ENCODE results near the gene TMEM205. TPM values are rescaled to one million over a fixed set of nuclear protein-coding genes. Genes with fewer than 3 reads are reported as not detected.

TMEM205 gene
- total and polyA plus RNA-seq, 2 of the 13 experiments (the other 11 are each of a cell fraction or from before 2014, with no cell fraction given): 45.5 to 98.7 TPM

DNA sequence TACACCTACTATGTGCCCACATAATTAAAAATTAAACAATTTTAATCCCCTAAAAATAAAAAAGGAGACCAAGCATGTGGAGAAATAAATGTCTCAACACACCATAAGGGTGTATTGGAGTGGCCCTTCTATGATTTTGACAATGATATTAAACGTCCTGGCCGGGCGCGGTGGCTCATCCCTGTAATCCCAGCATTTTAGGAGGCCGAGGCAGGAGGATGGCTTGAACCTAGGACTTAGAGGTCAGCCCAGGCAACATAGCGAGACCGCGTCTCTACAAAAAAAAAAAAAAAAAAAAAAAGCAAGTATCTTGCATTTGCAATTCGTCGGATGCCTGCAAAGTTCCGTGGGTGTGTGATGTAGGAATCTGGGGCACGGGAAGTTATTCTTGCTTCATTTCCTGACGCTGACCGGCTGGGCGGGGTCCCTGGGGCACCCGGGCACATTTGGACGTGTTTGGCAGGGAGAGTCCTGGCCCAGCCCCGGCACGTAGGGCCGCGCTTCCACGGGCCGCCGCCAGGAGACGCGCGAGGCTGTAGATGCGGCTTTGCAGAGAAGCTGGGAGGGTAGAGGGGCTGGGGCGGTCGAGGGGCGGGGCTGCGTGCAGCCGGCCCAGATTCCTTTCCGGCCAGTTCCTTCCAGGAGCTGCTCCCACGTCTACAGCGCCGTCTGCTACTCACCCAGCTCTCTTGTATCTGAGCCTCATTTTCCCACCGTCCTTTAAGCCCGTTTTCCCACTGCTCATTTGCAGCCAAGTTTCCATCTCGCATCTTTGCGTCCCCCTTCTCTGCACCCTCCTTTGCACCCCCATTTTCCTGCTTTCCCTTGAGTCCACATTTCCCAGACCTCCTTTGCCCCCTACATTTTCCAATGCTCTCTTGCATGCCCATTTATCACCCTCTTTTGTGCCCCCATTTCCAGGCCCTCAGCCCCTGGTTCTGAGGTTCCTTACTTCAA, 52.4 kb downstream of the TMEM205 start (continued):
- TF ChIP-seq, protein P1, sequence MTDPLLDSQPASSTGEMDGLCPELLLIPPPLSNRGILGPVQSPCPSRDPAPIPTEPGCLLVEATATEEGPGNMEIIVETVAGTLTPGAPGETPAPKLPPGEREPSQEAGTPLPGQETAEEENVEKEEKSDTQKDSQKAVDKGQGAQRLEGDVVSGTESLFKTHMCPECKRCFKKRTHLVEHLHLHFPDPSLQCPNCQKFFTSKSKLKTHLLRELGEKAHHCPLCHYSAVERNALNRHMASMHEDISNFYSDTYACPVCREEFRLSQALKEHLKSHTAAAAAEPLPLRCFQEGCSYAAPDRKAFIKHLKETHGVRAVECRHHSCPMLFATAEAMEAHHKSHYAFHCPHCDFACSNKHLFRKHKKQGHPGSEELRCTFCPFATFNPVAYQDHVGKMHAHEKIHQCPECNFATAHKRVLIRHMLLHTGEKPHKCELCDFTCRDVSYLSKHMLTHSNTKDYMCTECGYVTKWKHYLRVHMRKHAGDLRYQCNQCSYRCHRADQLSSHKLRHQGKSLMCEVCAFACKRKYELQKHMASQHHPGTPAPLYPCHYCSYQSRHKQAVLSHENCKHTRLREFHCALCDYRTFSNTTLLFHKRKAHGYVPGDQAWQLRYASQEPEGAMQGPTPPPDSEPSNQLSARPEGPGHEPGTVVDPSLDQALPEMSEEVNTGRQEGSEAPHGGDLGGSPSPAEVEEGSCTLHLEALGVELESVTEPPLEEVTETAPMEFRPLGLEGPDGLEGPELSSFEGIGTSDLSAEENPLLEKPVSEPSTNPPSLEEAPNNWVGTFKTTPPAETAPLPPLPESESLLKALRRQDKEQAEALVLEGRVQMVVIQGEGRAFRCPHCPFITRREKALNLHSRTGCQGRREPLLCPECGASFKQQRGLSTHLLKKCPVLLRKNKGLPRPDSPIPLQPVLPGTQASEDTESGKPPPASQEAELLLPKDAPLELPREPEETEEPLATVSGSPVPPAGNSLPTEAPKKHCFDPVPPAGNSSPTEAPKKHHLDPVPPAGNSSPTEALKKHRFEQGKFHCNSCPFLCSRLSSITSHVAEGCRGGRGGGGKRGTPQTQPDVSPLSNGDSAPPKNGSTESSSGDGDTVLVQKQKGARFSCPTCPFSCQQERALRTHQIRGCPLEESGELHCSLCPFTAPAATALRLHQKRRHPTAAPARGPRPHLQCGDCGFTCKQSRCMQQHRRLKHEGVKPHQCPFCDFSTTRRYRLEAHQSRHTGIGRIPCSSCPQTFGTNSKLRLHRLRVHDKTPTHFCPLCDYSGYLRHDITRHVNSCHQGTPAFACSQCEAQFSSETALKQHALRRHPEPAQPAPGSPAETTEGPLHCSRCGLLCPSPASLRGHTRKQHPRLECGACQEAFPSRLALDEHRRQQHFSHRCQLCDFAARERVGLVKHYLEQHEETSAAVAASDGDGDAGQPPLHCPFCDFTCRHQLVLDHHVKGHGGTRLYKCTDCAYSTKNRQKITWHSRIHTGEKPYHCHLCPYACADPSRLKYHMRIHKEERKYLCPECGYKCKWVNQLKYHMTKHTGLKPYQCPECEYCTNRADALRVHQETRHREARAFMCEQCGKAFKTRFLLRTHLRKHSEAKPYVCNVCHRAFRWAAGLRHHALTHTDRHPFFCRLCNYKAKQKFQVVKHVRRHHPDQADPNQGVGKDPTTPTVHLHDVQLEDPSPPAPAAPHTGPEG (CRISPR knock-in tag; IDR thresholded peaks at IDR 0.05): peak; percentile 25; the same call in 1 of the 2 replicates
- TF ChIP-seq, protein P2, sequence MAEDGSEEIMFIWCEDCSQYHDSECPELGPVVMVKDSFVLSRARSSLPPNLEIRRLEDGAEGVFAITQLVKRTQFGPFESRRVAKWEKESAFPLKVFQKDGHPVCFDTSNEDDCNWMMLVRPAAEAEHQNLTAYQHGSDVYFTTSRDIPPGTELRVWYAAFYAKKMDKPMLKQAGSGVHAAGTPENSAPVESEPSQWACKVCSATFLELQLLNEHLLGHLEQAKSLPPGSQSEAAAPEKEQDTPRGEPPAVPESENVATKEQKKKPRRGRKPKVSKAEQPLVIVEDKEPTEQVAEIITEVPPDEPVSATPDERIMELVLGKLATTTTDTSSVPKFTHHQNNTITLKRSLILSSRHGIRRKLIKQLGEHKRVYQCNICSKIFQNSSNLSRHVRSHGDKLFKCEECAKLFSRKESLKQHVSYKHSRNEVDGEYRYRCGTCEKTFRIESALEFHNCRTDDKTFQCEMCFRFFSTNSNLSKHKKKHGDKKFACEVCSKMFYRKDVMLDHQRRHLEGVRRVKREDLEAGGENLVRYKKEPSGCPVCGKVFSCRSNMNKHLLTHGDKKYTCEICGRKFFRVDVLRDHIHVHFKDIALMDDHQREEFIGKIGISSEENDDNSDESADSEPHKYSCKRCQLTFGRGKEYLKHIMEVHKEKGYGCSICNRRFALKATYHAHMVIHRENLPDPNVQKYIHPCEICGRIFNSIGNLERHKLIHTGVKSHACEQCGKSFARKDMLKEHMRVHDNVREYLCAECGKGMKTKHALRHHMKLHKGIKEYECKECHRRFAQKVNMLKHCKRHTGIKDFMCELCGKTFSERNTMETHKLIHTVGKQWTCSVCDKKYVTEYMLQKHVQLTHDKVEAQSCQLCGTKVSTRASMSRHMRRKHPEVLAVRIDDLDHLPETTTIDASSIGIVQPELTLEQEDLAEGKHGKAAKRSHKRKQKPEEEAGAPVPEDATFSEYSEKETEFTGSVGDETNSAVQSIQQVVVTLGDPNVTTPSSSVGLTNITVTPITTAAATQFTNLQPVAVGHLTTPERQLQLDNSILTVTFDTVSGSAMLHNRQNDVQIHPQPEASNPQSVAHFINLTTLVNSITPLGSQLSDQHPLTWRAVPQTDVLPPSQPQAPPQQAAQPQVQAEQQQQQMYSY (CRISPR knock-in tag; IDR thresholded peaks at IDR 0.05): no peak
- TF ChIP-seq ZNF574 (CRISPR knock-in tag; IDR thresholded peaks at IDR 0.05): peak; percentile 81
- no peak for TF ChIP-seq NBN (conservative IDR thresholded peaks at IDR 0.05)
- TF ChIP-seq RAD51 (IDR thresholded peaks at IDR 0.05; ENCODE audit: borderline replicate concordance): no peak
- TF ChIP-seq NCOA2 (CRISPR knock-in tag; IDR thresholded peaks at IDR 0.05): peak; percentile 33; the same call in 1 of the 2 replicates
- TF ChIP-seq ZBTB14 (CRISPR knock-in tag; IDR thresholded peaks at IDR 0.05): no peak
- TF ChIP-seq ZNF362 (CRISPR knock-in tag; IDR thresholded peaks at IDR 0.05; ENCODE audit: borderline replicate concordance): peak; percentile 80; the same call in 1 of the 2 replicates
- TF ChIP-seq ZNF235 (CRISPR knock-in tag; IDR thresholded peaks at IDR 0.05; ENCODE audit: borderline replicate concordance): no peak
- TF ChIP-seq ZNF572 (CRISPR knock-in tag; IDR thresholded peaks at IDR 0.05): no peak
- TF ChIP-seq ZNF652 (CRISPR knock-in tag; IDR thresholded peaks at IDR 0.05; ENCODE audit: borderline replicate concordance, low read depth): no peak
- no peak for TF ChIP-seq MIXL1 (CRISPR knock-in tag; IDR thresholded peaks at IDR 0.05)
